GM21423 (cell line): ENCODE data around the gene ZMYND10.

Experiments used
- ATAC-seq: cut with Tn5 transposase; IDR thresholded peaks from one replicate; pipeline ENCODE4 v1.9.1; 2021; ENCODE audit warnings: mild to moderate bottlenecking, moderate library complexity; ENCODE audit not compliant: unreplicated experiment

The ZMYND10 gene

DNA sequence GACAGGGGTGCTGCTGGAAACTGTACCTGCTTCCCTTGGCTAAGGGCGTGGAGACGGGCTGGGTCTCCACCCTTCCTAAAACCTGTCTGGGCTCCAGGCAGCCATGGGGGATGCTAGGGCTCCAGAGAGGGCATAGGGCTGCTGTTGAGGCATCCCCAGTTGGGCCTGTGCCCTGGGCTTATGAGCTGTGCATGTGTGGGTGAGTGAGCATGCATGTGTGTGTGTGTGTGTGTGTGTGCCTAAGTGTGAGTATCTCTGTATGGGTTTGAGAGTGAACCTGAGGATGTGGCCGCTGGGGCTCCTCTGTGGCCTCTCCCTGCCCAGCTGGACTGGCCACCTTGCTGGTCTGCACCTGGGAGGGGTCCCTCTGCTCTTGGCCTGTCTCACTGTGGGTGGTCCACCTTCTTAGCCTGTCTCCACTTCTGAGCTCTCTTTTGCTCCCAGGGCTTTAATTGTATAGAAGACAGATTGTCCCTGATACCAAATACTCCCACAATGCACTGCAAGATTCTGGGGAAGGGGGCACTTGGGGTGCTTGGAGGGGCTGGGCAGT lies 25.7 kb upstream of the ZMYND10 start:
- ATAC-seq = no peak

DNA sequence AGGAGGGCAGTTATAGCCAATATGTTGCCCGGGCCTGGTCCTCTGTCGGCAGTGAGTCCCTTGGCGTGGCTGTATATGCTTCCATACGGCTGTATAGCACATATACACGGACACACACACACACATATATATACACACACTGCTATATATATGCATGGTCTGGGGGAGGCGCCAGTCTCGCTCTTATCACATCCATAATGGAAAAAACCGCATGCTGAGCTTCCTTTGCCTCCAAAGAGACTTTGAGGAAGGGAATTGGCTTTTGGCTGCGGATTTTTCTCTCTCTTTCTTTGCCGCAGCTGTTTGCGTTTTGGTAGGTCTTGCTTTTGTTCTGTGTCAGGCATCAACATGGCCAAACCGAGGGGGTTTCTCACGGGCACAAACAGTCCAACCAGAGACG lies 25.1 kb upstream of the ZMYND10 start:
- no peak for ATAC-seq

DNA sequence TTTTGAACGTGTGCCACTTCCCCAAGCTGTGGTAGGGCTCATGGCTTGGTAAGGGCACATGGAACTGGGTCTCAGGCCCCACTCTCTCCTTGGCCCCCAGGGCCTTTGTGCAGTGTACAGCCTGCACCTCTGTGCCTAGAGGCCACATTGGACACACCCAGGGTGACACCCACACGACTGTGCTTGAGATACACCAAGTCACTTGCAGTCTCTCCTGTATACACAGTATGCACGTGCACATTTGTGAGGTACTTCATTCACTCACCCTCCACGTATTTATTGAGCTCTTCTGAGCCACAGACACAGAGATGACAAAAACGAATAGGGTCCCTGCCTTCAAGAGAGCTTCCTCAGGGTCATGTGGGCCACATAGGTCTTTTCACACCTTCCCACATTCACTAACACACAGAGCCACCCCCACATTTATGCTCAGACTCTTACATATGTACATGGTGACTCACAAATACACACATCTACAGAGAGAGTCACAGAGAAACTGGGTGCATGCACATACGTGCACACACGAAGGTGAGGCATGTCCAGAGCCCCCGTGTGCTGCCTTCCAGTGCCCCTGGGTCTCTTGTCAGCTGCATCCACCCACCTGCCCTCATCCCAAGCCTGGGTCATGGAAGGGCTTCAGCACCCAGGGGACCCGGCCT lies 23.6 kb upstream of the ZMYND10 start:
- no peak for ATAC-seq

DNA sequence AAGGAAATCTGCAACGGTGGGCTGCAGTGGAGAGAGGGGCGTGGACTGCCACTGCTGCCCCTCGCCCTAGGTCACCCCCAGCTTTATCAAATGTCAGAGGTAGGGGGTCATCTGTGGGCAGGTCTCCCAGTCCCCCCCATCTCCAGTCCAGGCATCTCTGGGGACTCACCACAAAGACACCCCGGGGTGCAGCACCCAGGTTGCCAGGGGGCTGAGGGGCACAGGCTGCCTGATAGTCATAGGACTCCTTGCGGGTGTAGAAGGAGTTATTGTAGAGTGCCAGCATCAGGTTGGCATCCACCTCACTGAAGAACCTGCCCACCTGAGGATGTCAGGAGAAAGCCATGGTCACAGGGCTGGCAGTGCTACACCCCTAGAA lies 20.3 kb upstream of the ZMYND10 start:
- no peak for ATAC-seq

DNA sequence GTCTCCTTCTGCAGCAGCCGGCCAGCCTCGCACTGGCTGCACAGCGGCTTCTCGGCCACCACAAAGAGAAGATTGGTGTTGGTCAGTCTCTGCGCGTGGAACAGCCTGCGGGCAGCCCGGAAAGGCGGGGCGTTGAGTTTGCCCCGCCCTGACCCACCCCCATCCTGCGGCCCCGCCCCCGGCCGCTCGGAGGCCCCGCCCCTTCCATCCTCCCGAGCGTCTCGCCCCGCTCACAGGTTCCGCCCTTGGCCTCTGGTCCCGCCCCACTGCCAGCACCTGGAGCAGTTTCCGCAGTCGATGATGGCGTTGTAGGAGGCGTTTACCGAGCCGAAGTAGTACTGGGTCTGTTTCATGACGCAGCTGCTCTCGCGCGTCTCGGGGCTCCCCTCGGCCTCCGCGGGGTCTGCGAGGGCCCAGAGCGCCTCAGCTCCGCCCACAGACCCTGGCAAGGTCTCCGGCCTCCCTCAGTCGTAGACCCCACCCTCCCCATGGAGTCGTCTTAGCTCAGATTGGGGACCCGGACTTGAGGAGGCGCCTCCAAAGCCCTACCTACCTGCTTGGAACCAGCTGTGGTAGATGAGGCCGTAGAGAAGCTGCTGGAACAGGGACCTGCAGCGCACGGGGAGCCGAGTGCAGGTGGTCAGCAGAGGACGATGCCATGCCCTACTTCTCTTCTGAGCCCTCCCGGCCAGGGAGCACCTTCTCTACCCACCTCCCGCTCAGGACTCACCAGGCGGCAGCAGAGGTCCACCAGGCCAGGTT lies 19.7 kb upstream of the ZMYND10 start:
- peak; percentile 93 for ATAC-seq

DNA sequence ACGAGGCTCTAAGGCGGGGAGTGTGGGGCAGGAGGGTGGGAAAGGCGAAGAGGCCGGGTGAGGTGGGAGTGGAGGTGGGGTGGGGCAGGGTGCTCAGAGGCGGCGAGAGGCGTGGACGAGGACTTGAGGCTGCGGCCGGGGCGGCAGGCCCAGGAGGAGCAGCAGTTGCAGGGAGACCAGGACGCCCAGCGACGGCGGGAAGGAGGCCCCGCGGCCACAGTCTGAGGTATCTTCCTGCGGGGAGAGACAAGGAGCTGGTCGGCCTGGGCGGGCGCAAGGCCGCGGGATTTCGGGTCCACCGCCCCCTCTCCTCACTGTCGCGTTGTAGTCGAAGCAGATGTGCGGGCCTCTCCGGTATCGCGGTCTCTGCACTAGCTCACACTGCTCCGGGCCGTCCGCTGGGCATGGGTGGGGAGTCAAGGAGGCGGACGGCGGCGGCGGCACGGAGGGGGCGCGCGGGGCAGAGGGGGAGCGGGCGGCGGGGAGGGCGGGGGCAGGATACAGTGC lies 19.1 kb upstream of the ZMYND10 start:
- ATAC-seq = peak; percentile 11

DNA sequence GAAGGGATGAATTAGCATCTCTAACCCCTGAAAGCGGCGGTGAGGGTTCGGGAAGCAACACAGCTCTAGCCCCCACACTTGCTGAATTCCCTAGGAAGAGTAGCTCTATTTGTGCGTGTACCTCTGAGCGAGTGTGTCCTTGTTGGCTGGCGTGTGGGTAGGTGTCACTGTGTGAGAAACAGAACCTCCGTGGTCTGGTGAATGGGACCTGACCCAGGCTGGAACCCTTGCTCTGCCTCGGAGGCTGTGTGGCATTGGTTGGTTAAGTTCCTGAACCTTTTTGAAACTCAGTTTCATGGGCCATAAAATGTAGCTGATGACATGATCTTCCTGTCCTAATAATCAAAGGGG lies 14.2 kb upstream of the ZMYND10 start:
- no peak for ATAC-seq

DNA sequence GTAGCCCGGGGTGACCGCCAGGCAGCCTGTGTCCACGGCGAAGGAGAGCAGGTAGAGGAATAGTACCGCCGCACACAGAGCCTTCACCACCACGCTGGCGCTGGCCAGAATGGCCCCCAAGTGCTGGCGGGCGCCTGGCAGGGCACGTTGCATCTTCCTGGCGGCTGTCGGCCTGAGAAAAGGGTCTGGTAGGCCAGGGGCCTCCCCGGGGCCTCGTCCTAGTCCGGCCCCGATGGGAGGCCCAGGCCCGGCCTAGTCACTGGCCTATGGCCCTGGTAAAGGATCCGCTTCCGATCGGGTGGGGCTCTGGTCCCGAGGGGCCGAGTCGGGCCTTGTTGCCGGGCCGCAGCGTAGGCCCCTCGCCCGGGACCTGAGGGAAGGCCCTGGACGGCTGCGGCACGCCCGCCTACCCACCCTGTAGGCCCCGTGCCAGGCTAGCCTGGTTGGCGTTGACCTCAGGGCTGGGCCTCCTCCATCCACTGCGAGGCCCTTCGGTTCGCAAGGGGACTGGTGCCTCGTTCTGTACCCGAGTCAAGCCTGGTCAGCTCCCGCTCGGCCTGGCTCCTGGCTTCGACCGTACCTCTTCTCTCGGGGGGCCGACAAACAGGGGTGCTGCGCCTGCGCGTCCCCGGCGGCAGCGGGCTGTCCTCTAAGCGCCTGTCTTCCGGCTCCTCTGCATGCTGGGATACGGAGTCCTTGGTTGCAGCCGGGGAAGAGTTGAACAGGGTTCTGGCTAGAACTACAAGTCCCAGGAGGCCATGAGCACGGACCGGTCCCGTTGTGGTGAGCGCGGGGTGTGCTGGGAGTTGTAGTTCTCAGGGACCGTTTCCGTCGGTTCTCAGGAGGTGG lies 13.6 kb upstream of the ZMYND10 start, which contains the start of gene TMEM115:
Gene TMEM115, minus strand, starts transcription at position 611 of the 849 bp plus-strand sequence. Its CDS starts 458 bp downstream, at position 153.
- ATAC-seq = peak; percentile 99

DNA sequence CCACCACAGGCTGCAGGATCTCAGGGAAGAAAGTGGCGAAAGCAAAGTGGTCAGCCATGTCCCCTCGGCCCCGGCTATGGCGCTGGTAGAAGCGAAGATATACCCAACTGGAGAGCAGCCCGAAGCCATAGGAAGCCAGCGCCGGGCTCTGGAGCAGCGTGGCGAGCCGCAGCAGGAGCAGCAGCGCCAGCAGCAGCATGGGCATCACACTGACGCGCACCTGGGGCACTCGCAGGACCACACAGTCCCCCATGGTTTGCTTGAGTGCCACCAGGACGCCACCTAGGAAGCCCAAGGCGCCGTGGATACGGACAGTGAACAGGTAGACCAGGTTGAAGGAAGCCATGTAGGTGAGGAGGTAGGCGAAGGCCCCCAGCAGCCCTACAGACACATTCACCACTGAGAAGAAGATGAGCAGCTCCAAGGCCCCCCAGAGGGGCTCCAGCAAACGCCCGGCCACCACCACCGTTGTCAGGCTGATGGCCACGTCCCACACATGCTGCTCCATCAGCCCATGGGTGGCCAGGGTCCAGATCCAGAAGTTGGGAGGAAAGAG lies 12.9 kb upstream of the ZMYND10 start:
- ATAC-seq = no peak

DNA sequence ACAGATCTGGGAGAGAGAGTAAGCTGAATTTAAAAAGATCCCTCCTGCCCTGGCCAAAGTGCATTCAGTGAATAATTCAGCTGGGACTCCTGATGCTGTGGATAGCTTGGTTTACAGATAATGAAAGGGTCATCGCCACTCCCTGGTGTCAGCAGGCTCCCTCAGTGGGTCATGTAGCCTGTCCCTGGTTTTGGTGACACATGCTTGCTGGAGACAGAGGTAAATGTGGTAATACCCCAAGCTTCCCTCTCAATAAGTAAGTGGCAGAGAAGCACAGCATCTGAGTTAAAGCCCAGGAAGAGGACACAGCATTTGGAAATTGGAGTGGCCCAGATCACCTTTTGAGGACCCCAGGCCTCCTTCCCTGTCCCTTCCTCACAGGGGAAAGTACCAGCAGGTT lies 11.9 kb upstream of the ZMYND10 start:
- no peak for ATAC-seq

DNA sequence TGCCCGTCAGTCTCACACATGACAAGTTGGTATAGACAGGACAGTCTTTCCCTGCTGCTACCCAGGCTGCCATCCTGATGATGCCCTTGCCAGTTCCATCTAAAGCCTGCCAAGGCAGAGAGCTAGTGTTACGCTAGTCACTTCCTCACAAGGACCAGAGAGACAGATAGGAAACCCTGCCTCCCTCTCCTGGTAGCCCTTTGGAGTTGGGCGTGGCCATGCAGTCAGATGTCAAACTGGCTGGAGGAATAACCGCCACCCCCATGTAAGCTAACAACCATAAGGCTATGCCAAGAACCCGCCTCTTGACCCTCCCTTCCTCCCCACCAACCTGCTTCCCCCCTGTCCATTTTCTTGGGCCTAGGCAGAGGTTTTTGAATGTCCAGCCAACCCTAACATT lies 11.0 kb upstream of the ZMYND10 start:
- no peak for ATAC-seq

DNA sequence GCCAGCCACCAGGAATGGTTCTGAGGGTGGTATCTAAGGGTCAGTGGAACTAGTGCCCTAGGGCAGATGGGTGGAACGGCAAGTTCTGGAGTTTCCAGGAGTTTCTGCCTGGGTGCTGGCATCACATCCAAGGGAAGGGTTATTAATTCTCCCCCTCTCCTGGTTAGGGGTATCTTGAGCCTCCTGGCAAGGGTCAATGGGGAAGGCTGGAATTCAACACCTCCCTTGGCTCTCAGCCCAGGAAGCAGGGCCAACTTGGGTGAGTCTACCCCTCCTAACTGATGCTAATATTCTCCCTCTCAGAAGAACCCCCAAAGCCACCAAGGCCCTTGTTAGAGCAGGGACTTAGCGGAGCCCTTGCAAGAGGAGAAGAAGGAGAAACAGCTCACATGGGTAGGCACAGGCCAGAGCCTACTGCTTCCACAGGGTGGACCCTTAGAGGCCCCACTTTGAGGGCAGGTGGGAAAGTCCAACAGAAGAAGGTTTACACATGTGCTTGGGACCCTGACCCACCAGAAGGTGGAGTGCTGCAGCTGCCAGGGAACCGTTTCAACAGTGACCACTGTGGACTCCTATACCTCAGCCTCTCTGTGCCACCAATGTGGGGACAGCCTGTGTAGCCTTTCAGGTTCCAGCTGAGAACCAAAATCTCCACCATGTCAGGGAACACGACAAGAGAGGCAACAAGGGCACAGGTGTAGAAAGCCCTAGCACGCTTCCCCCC lies 10.5 kb upstream of the ZMYND10 start:
- no peak for ATAC-seq

DNA sequence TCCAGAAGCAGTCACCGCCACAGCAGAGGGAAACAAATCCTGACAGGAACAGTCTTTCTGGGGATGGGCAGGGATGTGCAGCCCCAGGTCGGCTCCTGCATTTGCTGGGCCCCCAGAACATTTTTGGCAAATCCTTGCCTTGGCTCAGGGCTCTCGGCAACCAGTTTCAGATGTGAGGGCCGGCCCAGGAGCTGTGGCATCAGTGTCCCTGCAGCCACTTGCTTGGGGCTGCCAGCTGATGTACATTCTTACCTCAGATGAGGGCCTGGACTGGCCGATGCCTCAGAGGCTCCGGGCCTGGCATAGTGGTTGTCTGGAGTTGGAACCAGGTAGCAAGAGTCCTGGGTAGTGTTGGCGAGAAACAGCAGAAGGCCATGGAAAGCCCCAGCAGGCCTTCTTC lies 9.3 kb upstream of the ZMYND10 start:
- no peak for ATAC-seq

DNA sequence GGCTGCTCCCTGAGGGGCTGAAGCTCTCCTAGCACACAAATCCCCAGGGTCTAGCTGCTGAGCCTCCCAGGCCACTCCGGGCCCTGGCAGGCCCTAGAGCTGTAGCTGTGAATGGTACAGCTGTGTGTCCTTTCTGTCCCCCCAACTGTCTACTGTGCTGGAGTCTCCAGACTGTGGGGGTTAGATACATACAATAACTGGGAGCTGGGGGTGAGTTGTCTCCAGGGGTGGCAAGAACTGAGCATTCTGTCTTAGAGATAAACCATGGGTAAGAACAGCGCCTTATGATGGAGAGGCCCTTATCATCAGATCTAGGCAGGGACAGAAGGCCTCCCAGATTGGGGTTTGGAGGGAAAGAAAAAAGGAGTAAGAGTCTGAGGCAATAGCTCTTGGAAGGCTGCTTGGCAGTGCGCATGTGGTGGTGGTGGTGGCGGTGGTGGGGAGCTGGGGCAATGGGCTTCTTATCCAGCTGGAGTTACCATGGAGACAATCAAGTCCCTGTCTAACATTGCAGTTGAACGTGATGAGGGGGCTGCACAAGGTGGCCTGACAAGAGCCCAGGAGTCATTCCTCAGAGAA lies 8.7 kb upstream of the ZMYND10 start:
- ATAC-seq = no peak

DNA sequence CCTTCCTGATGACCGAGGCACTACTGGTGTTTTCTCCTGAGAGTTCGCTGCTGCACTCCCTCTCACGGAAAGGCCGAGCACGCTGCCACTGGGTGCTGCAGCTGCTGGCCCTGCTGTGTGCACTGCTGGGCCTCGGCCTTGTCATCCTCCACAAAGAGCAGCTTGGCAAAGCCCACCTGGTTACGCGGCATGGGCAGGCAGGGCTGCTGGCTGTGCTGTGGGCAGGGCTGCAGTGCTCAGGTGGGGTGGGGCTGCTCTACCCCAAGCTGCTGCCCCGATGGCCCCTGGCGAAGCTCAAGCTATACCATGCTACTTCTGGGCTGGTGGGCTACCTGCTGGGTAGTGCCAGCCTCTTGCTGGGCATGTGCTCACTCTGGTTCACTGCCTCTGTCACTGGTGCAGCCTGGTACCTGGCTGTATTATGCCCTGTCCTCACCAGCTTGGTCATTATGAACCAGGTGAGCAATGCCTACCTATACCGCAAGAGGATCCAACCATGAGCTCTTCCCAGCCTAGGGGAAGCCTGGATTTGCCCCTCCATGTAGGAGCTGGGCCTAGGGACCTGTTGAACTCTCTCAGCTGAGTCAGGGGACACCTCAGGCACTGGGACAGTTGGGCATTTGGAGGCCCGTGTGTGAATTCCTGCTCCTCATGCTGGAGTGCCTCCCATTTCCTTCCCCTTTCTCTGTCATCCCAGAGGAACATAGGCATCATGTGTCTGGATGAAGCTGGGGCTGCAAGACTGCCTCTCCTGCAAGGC lies 7.9 kb upstream of the ZMYND10 start:
- ATAC-seq = no peak

DNA sequence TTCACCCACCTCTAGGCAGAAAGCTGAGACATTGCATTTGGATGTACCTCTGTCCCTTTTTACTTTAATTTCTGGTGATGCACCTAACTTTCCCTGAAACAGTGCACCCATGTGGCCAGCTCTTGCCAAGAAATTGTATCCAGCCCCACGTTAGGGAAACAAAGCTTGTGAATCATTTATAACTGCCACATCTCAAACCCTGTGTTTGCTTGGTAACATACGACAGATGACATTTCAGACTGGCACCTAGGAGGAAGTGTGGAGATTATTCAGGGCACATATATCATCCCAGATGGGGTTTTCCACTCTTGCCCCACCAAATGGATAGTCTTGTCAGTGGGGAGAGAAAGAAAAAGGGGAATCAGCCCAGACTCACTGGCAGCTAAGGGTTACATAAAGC lies 7.2 kb upstream of the ZMYND10 start:
- no peak for ATAC-seq

DNA sequence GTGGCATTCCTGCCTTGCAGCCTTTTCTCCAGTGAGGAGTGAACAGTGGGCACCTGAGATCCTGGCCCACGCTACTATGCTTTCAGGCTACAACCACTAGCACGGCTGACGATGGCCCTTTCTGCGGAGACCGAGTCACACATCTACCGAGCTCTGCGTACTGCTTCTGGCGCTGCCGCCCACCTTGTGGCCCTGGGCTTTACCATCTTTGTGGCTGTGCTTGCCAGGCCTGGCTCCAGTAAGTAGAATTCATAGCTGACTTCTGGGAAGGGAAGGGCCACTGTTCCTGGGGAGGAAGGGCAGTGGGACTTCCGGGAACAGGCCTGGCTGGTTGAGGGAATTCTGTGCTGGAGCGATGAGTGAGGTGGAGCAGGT lies 5.8 kb upstream of the ZMYND10 start:
- no peak for ATAC-seq

DNA sequence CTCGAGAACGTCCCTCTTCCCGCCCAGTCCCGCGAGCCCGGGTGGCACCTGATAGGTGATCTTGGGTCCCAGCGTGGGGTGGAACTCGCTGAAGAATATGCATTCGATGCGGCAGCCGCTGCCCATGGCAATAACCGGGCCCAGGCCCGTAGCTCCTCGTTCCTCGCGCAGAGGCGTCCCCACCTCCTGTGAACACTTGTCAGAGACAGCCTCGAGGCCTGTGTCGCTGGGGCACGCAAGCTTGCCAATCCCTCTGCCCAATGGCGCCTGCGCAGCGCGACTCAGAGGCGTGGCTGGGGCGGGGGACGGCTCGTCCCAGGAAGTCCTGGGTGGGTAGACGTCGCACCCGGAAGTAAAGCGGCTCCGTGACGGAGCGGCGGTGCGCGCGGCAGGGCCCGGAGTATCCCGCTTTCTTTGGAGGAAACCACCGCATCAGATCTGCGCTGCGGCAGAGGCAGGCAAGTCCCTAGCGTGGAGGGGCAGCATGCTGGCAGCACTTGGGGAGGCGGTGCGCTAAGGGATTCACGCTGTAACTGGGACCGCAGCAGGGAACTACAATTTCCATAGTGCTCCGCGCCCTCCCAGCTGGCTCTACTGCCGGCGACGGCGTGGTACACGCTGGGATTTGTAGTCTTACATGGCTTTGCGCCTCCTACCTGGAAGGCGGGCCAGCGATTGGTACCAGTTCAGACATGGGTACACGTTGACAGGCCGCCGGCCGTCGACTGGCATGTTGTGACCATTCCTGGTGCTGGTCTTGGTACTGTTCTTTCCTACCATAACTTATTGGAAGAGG lies 5.2 kb upstream of the ZMYND10 start, which contains the start of the genes CYB561D2 and NPRL2:
Gene CYB561D2, plus strand, starts transcription at position 336 of the 796 bp plus-strand sequence. CDS start 572 bp downstream, outside the sequence.
Gene NPRL2, minus strand, starts transcription at position 249 of the 796 bp plus-strand sequence. Its CDS starts 123 bp downstream, at position 126.
- ATAC-seq = peak; percentile 84
